DND-41 (cell line): ENCODE data around the gene SAMD13.

Source experiments
- ATAC-seq: fragments of 200-7000 bp; cut with Tn5 transposase; 3 replicates; pipeline ENCODE4 v1.9.1; 2021; ENCODE audit warnings: low read depth; ENCODE audit not compliant: insufficient read depth
- DNase-seq: peaks from one replicate; pipeline ENCODE4 v3.0.0-alpha.2; 2020
- H2AFZ ChIP-seq: 2 replicates; pipeline ENCODE4 v1.6.0; 2012; ENCODE audit warnings: low read depth, low read length
- H3K27ac ChIP-seq: 2 replicates; pipeline ENCODE4 v1.5.1; 2012; ENCODE audit warnings: low read length, inconsistent platforms
- H3K27me3 ChIP-seq: fragments of 200-600 bp; sonication (generic); 2 replicates; pipeline ENCODE4 v1.6.0; 2012; ENCODE audit warnings: low read length, mild to moderate bottlenecking, inconsistent platforms; ENCODE audit not compliant: insufficient read depth, poor library complexity
- H3K36me3 ChIP-seq: 2 replicates; pipeline ENCODE4 v1.5.1; 2012; ENCODE audit warnings: low read length, inconsistent platforms; ENCODE audit not compliant: insufficient read depth
- H3K4me1 ChIP-seq: 2 replicates; pipeline ENCODE4 v1.5.1; 2012; ENCODE audit warnings: mild to moderate bottlenecking, low read length; ENCODE audit not compliant: insufficient read depth
- H3K4me2 ChIP-seq: 2 replicates; pipeline ENCODE4 v1.6.0; 2012; ENCODE audit warnings: mild to moderate bottlenecking, moderate library complexity, low read length, inconsistent platforms; ENCODE audit not compliant: insufficient read depth
- H3K4me3 ChIP-seq, 2 experiments: fragments of 200-600 bp in 1 of 2; shearing (Covaris generic) in 1 of 2; 2 replicates each; pipeline ENCODE4 v1.5.1; 2012 to 2016; ENCODE audit warnings: inconsistent platforms in 2 of 2, low read length in 2 of 2, mild to moderate bottlenecking in 2 of 2, low read depth in 1 of 2, moderate library complexity in 1 of 2
- H3K79me2 ChIP-seq: 2 replicates; pipeline ENCODE4 v1.6.0; 2012; ENCODE audit warnings: low read length, inconsistent platforms; ENCODE audit not compliant: insufficient read depth
- H3K9ac ChIP-seq: 2 replicates; pipeline ENCODE4 v1.6.0; 2012; ENCODE audit warnings: low read depth, mild to moderate bottlenecking, inconsistent platforms, low read length, moderate library complexity
- H3K9me3 ChIP-seq: 2 replicates; pipeline ENCODE4 v1.5.1; 2012; ENCODE audit warnings: low read length, moderate library complexity, mild to moderate bottlenecking, inconsistent platforms; ENCODE audit not compliant: insufficient read depth, severe bottlenecking
- H4K20me1 ChIP-seq: 2 replicates; pipeline ENCODE4 v1.6.0; 2012; ENCODE audit warnings: low read length; ENCODE audit not compliant: insufficient read depth
- EZH2 ChIP-seq: IDR thresholded peaks from 3 replicates; pipeline ENCODE4 v1.6.1; 2012; ENCODE audit warnings: borderline replicate concordance, low read depth, mild to moderate bottlenecking, moderate library complexity, low read length, inconsistent platforms; ENCODE audit not compliant: severe bottlenecking
- TF ChIP-seq, protein P1 (sequence below): IDR thresholded peaks from 2 replicates; pipeline ENCODE4 v1.5.1; 2012; ENCODE audit warnings: borderline replicate concordance, low read length, moderate library complexity, mild to moderate bottlenecking; ENCODE audit not compliant: poor library complexity, severe bottlenecking; ENCODE audit errors: extremely low read depth

SAMD13 gene

GRCh38 chr1:84299536-84300170 is 1.9 kb upstream of the SAMD13 start:
- Histone ChIP-seq H4K20me1 (no peaks in the 10 kb centered on the region), H3K36me3 (no peaks in the 10 kb centered on the region), H3K9me3 (peaks cover 5% of the 10 kb centered on the region), H2AFZ (peak overlapping the region; percentile 74), H3K4me1 (peaks cover 68% of the 10 kb centered on the region), H3K4me2 (peak overlapping the region; percentile 89), H3K27ac (peak overlapping the region; percentile 97), H3K9ac (peak overlapping the region; percentile 69; the same call in 1 of the 2 replicates), H3K4me3 (peak overlapping the region in 1 of 2 experiments; percentile 74; a peak in 3 of 4 replicates), H3K79me2 (no peaks in the 10 kb centered on the region), H3K27me3 (no peaks in the 10 kb centered on the region)
- no peak for TF ChIP-seq EZH2
- TF ChIP-seq, protein P1, sequence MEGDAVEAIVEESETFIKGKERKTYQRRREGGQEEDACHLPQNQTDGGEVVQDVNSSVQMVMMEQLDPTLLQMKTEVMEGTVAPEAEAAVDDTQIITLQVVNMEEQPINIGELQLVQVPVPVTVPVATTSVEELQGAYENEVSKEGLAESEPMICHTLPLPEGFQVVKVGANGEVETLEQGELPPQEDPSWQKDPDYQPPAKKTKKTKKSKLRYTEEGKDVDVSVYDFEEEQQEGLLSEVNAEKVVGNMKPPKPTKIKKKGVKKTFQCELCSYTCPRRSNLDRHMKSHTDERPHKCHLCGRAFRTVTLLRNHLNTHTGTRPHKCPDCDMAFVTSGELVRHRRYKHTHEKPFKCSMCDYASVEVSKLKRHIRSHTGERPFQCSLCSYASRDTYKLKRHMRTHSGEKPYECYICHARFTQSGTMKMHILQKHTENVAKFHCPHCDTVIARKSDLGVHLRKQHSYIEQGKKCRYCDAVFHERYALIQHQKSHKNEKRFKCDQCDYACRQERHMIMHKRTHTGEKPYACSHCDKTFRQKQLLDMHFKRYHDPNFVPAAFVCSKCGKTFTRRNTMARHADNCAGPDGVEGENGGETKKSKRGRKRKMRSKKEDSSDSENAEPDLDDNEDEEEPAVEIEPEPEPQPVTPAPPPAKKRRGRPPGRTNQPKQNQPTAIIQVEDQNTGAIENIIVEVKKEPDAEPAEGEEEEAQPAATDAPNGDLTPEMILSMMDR: no peak
- ATAC-seq (no peak), DNase-seq (no peak)

- H2AFZ ChIP-seq: peak overlapping the region; percentile 92
- peaks cover 68% of the 10 kb centered on the region for H3K4me1 ChIP-seq
- peaks cover 5% of the 10 kb centered on the region for H3K9me3 ChIP-seq
- H3K4me3 ChIP-seq: peak overlapping the region in 1 of 2 experiments; percentile 55; a peak in 1 of 4 replicates
- H3K27me3 ChIP-seq: no peaks in the 10 kb centered on the region
- no peaks in the 10 kb centered on the region for H4K20me1 ChIP-seq
- ATAC-seq (no peak), DNase-seq (no peak)
- peak overlapping the region; percentile 64 for H3K4me2 ChIP-seq
- no peaks in the 10 kb centered on the region for H3K36me3 ChIP-seq
- TF ChIP-seq, protein P1: no peak
- TF ChIP-seq EZH2: no peak
- no peaks in the 10 kb centered on the region for H3K79me2 ChIP-seq
- peak overlapping the region; percentile 66 for H3K9ac ChIP-seq
- peak overlapping the region; percentile 97 for H3K27ac ChIP-seq
Observed at GRCh38 chr1:84300501-84300900, 1.0 kb upstream of the SAMD13 start.

- no peaks in the 10 kb centered on the region for H4K20me1 ChIP-seq
- peaks cover 61% of the 10 kb centered on the region for H3K4me1 ChIP-seq
- peak overlapping the region; percentile 64 for H3K4me2 ChIP-seq
- H3K36me3 ChIP-seq: no peaks in the 10 kb centered on the region
- H2AFZ ChIP-seq: peak overlapping the region; percentile 92
- H3K27me3 ChIP-seq: no peaks in the 10 kb centered on the region
- ATAC-seq (peak; percentile 29; the same call in 2 of the 3 replicates), DNase-seq (no peak)
- peak overlapping the region; percentile 66 for H3K9ac ChIP-seq
- peak overlapping the region; percentile 26 to 55; a peak in 3 of 4 replicates for H3K4me3 ChIP-seq
- no peaks in the 10 kb centered on the region for H3K79me2 ChIP-seq
- H3K9me3 ChIP-seq: no peaks in the 10 kb centered on the region
- H3K27ac ChIP-seq: peak overlapping the region; percentile 97
- TF ChIP-seq, protein P1: no peak
- no peak for TF ChIP-seq EZH2
Observed at GRCh38 chr1:84301785-84302385, 377 bp downstream of the SAMD13 start.
